GM13976 (cell line): ENCODE measurements around the gene SUPT6H.

ENCODE experiments used
- DNase-seq: peaks from one replicate; pipeline ENCODE4 v3.0.0; 2012; ENCODE audit warnings: low spot score
- CTCF ChIP-seq: IDR thresholded peaks from 2 replicates; pipeline ENCODE4 v1.5.1; 2012; ENCODE audit warnings: borderline replicate concordance, mild to moderate bottlenecking; ENCODE audit not compliant: insufficient read depth; ENCODE audit errors: extremely low read depth, missing control alignments, control extremely low read depth
- in situ Hi-C: fragments of 300-500 bp; cut with MboI; formaldehyde crosslinking; loops from one replicate; pipeline ENCODE4 v1.12.0; 2022; ENCODE audit warnings: low sequenced_read_pairs, mixed read lengths, inconsistent platforms; ENCODE audit not compliant: unreplicated experiment

SUPT6H gene

GRCh38 chr17:28741358-28742349 is 79.6 kb downstream of the SUPT6H start:
- in situ Hi-C loops, result loop anchor here (25.0 kb wide), 1 partner anchor 371 kb away; no protein-coding TSS in a partner anchor
- peak; percentile 62 for DNase-seq

GRCh38 chr17:28743243-28744103 is 81.5 kb downstream of the SUPT6H start, which contains the start of gene TRAF4:
Gene TRAF4 (plus strand): TSS chr17:28744011. CDS start chr17:28744113, 102 bp downstream.
- peak; percentile 90 for DNase-seq
- in situ Hi-C loops, result loop anchor here (25.0 kb wide), 1 partner anchor 369 kb away; no protein-coding TSS in a partner anchor
- peak; percentile 32 for TF ChIP-seq CTCF

More at GRCh38 chr17:28741358-28742349, 79.6 kb downstream of the SUPT6H start:
- no peak for TF ChIP-seq CTCF

- DNase-seq, result peak; percentile 81
- TF ChIP-seq CTCF, result no peak
- in situ Hi-C loops, result loop anchor here (25.0 kb wide), 1 partner anchor 368 kb away; no protein-coding TSS in a partner anchor
Observed at GRCh38 chr17:28744104-28744971, 82.3 kb downstream of the SUPT6H start.

- DNase-seq, result no peak
- in situ Hi-C loops, result loop anchor here (25.0 kb wide), 1 partner anchor 367 kb away; no protein-coding TSS in a partner anchor
- no peak for TF ChIP-seq CTCF
Observed at GRCh38 chr17:28744972-28745785, 83.2 kb downstream of the SUPT6H start.

- no peak for TF ChIP-seq CTCF
- no peak for DNase-seq
- in situ Hi-C loops, result loop anchor here (25.0 kb wide), 1 partner anchor 366 kb away; no protein-coding TSS in a partner anchor
Observed at GRCh38 chr17:28745786-28746411, 83.9 kb downstream of the SUPT6H start.
